Measurements from ENCODE around the gene ST8SIA1. TPM values are rescaled to one million over a fixed set of nuclear protein-coding genes. Genes with fewer than 3 reads are reported as not detected.

ST8SIA1 gene
- total RNA-seq, 1 experiment from 2014 or later: not detected

GRCh38 chr12:22372277-22372837, 37.9 kb upstream of the ST8SIA1 start:
- H3K9me2 ChIP-seq (ENCODE audit: insufficient read depth): no peaks in the 10 kb centered on the region
- CTCF ChIA-PET: no interaction called here
- intact Hi-C loops (cut with micrococcal nuclease): no loop called here
- RAD21 ChIA-PET (ENCODE audit: low non-redundant PET in 1 of 2, low total read pairs in 2 of 2, uncharacterized antibody in 2 of 2, unreplicated experiment in 2 of 2): no interaction called here
- H3K4me2 ChIP-seq (ENCODE audit: low read length): no peak overlapping the region
- H2AFZ ChIP-seq (ENCODE audit: low read depth, low read length, poor library complexity, severe bottlenecking): no peak overlapping the region
- TF ChIP-seq CBX3 (IDR thresholded peaks at IDR 0.05; ENCODE audit: low read depth) (no peak), SIN3A (IDR thresholded peaks at IDR 0.05; ENCODE audit: low read depth) (no peak), RAD21 (IDR thresholded peaks at IDR 0.05; ENCODE audit: low read depth) (no peak), MAX (IDR thresholded peaks at IDR 0.05) (no peak), SP1 (IDR thresholded peaks at IDR 0.05; ENCODE audit: low read depth) (no peak), EZH2phosphoT487 (IDR thresholded peaks at IDR 0.05; ENCODE audit: borderline replicate concordance) (no peak), JUND (IDR thresholded peaks at IDR 0.05) (no peak), ATF3 (IDR thresholded peaks at IDR 0.05) (no peak), TCF7L2 (IDR thresholded peaks at IDR 0.05; ENCODE audit: borderline replicate concordance, extremely low read depth, insufficient read depth, insufficient read length) (no peak), EGR1 (IDR thresholded peaks at IDR 0.05; ENCODE audit: low read depth) (no peak), ZNF274 (IDR thresholded peaks at IDR 0.05; ENCODE audit: low read depth, low read length) (no peak), CEBPB (IDR thresholded peaks at IDR 0.05; ENCODE audit: low read depth) (no peak), FOSL1 (IDR thresholded peaks at IDR 0.05; ENCODE audit: low read depth) (no peak), ZFX (IDR thresholded peaks at IDR 0.05) (no peak)
- no peak overlapping the region for H3K27ac ChIP-seq (ENCODE audit: low read depth, low read length)
- POLR2A ChIA-PET: no interaction called here
- BruUV-seq (replicated peaks): no TSS peak
- H3K36me3 ChIP-seq (ENCODE audit: control insufficient read depth in 1 of 2, insufficient read depth in 2 of 2, low read length in 2 of 2): no peaks in the 10 kb centered on the region
- no peaks in the 10 kb centered on the region for H4K20me1 ChIP-seq (ENCODE audit: insufficient read depth)
- H3K4me1 ChIP-seq (ENCODE audit: control insufficient read depth in 1 of 2, insufficient read depth in 2 of 2, low read length in 2 of 2): no peaks in the 10 kb centered on the region
- H3K9me3 ChIP-seq (ENCODE audit: control insufficient read depth in 1 of 2, insufficient read depth in 1 of 2, low read depth in 1 of 2, low read length in 2 of 2): no peaks in the 10 kb centered on the region
- no peaks in the 10 kb centered on the region for H3K79me2 ChIP-seq (ENCODE audit: insufficient read depth, low read length)
- ATAC-seq (no peak), DNase-seq (ENCODE audit: low read depth, low spot score) (no peak)
- H3K4me3 ChIP-seq (replicated peaks in 1 of 2; ENCODE audit: low read depth in 1 of 2, low read length in 2 of 2): no peak overlapping the region
- no peaks in the 10 kb centered on the region for H3K27me3 ChIP-seq (ENCODE audit: insufficient read depth, low read length)
- no peak overlapping the region for H3K9ac ChIP-seq (ENCODE audit: low read length)
